Stimulated activated effector memory CD8-positive, alpha-beta T cell treated with anti-CD3 and anti-CD28 coated beads, Interleukin-12 subunit alpha, Interleukin-12 subunit beta, amount 100 ng/mL, for 72 hours (primary cell): Measurements from ENCODE around the gene ACSBG1.

ENCODE experiments used
- ATAC-seq: fragments of 150-1000 bp; cut with Tn5 transposase; 2 replicates; pipeline ENCODE4 v1.10.0; 2021
- DNase-seq, 2 donors: peaks; one replicate each; pipeline ENCODE4 v3.0.0; 2021 to 2022; ENCODE audit warnings: low spot score in 2 of 2
- H3K27ac Mint-ChIP-seq: one replicate; pipeline ENCODE4 v1.8.0; 2022; ENCODE audit warnings: mild to moderate bottlenecking, mixed read lengths
- H3K36me3 Mint-ChIP-seq: one replicate; pipeline ENCODE4 v1.8.0; 2022; ENCODE audit warnings: mild to moderate bottlenecking, mixed read lengths
- H3K4me1 Mint-ChIP-seq: one replicate; pipeline ENCODE4 v1.8.0; 2022; ENCODE audit warnings: mixed read lengths
- H3K4me3 Mint-ChIP-seq: one replicate; pipeline ENCODE4 v1.8.0; 2022; ENCODE audit warnings: mild to moderate bottlenecking, mixed read lengths
- H3K9me3 Mint-ChIP-seq: one replicate; pipeline ENCODE4 v1.8.0; 2022; ENCODE audit warnings: mixed read lengths

The ACSBG1 gene

GRCh38 chr15:78179906-78180305, 54.5 kb downstream of the ACSBG1 start:
- Mint-ChIP-seq H3K4me3 (no peak overlapping the region), H3K4me1 (peaks cover 4% of the 10 kb centered on the region), H3K27ac (no peak overlapping the region), H3K9me3 (no peaks in the 10 kb centered on the region), H3K36me3 (no peaks in the 10 kb centered on the region)
- ATAC-seq (no peak), DNase-seq (peak in 1 of 2 donors; percentile 35)

DNA sequence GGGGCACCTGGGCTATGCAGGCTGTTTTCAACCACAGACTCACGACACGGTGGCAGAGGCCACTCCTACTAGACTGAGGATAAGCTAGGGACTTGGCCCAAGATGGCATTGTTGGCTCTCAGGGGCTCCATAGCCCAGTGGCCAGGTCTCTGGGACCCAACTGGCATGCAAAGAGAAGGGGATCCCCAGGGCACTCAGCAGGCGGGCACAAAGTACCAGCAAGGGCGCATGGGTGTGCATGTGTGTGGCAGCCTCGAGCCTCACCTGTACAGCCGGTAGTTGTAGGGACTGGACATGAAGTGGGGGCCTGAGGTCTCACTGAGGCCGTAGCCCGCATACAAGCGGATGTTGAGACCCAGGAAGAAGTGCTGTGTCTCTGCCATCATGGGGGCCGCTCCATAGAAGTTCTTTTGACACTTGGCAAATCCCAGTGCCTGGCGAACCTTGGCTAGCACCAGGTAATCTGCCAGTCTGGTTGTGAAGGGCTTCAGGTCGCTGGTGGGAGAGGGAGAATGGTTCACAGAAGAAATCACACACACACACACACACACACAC, 55.0 kb downstream of the ACSBG1 start:
- Mint-ChIP-seq H3K27ac (no peak overlapping the region), H3K36me3 (no peaks in the 10 kb centered on the region), H3K9me3 (no peaks in the 10 kb centered on the region), H3K4me3 (no peak overlapping the region), H3K4me1 (peaks cover 10% of the 10 kb centered on the region)
- DNase-seq (peak in 1 of 2 donors; percentile 36), ATAC-seq (no peak)

GRCh38 chr15:78178064-78178463, 56.3 kb downstream of the ACSBG1 start:
- no peak overlapping the region for H3K27ac Mint-ChIP-seq
- no peak overlapping the region for H3K4me3 Mint-ChIP-seq
- DNase-seq (no peak), ATAC-seq (no peak)
- H3K36me3 Mint-ChIP-seq, result no peaks in the 10 kb centered on the region
- peaks cover 20% of the 10 kb centered on the region for H3K4me1 Mint-ChIP-seq
- H3K9me3 Mint-ChIP-seq, result no peaks in the 10 kb centered on the region

DNA sequence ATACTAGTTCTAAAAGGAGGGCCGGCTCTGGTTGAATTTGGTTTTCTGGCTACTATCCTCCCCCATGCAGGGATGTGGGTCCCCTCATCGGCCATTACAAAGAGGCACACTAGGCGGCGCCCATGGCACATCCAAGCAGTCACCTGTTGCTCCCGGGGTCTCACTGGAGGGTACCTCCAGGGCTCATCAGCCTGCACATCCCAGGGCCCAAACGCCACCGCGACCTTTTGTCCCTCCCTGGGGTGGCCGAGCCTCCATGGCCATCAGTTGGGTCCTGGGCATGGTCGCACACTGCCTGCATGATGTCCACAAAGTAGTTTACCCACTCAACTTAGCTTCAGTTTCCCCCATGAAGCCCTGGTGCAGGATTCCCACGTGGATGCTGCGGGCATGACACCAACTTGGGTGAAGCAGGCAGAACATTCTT, 56.9 kb downstream of the ACSBG1 start:
- ATAC-seq, result peak; percentile 54
- Mint-ChIP-seq H3K36me3 (peaks cover 5% of the 10 kb centered on the region), H3K9me3 (no peaks in the 10 kb centered on the region), H3K27ac (no peak overlapping the region), H3K4me1 (peaks cover 20% of the 10 kb centered on the region), H3K4me3 (no peak overlapping the region)
- peak; percentile 24 to 73 for DNase-seq

DNA sequence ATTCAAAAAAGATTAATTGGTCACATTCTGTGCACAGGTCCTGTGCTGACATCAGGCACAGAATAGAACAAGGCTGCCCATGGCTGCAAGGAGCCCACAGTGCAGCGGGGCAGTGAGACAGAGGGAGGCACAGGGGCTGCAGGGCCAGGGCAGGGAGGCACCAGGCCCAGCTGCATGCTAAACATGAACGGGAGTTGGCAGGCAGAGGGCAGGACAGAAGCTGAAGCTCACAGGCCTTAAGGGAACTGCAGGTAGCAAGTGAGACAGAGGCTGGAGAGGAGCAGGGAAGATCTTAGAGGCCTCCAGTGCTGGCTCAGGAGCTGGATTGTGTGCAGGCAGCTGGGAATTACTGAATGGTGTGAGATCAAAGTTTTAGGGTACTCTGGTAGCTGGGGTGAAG, 59.0 kb downstream of the ACSBG1 start:
- DNase-seq, result peak in 1 of 2 donors; percentile 43

GRCh38 chr15:78174401-78174800, 60.0 kb downstream of the ACSBG1 start:
- Mint-ChIP-seq H3K4me3 (no peak overlapping the region), H3K36me3 (peaks cover 27% of the 10 kb centered on the region), H3K9me3 (no peaks in the 10 kb centered on the region), H3K4me1 (peaks cover 20% of the 10 kb centered on the region), H3K27ac (peak overlapping the region; percentile 3)
- DNase-seq (no peak), ATAC-seq (peak; percentile 50)

More for the DNA sequence above, 59.0 kb downstream of the ACSBG1 start:
- Mint-ChIP-seq H3K4me3 (no peak overlapping the region), H3K36me3 (peaks cover 18% of the 10 kb centered on the region), H3K9me3 (no peaks in the 10 kb centered on the region), H3K27ac (no peak overlapping the region), H3K4me1 (peaks cover 20% of the 10 kb centered on the region)
- no peak for ATAC-seq

DNA sequence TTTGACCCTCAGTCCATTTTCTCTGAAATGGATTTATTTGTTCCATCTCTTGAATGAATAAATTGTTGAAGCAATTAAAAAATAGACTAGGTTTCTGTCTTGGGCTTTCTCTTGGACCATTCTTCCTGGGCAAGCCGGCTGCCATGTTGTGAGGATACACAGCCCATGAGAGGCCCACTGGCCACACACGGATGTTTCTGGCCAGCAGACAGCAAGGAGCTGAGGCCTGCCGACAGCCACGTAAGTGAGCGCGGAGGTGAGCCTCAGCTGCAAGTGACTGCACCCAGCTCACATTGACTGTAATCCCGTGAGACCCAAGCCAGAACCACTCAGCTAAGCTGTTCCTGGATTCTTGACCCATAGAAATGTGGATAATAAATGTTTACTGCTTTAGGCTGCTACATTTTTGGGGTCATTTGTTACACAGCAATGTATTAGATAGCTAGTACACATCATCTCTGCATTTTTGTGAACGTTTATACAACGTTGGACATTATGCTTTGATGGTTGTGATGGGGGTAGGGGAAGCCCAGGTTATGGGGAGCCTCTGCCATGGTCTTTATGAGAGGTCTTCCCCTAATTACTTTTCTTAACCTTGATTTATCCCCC, 62.4 kb downstream of the ACSBG1 start:
- Mint-ChIP-seq H3K4me1 (peaks cover 28% of the 10 kb centered on the region), H3K4me3 (no peak overlapping the region), H3K36me3 (peaks cover 51% of the 10 kb centered on the region), H3K9me3 (no peaks in the 10 kb centered on the region), H3K27ac (no peak overlapping the region)
- ATAC-seq (no peak), DNase-seq (peak in 1 of 2 donors; percentile 23)

- no peak overlapping the region for H3K27ac Mint-ChIP-seq
Measured at GRCh38 chr15:78170848-78171773, 63.3 kb downstream of the ACSBG1 start.

GRCh38 chr15:78168608-78169007, 65.8 kb downstream of the ACSBG1 start:
- ATAC-seq, result no peak
- DNase-seq, result peak in 1 of 2 donors; percentile 25
- Mint-ChIP-seq H3K36me3 (peaks cover 85% of the 10 kb centered on the region), H3K4me1 (peaks cover 11% of the 10 kb centered on the region), H3K27ac (no peak overlapping the region), H3K4me3 (no peak overlapping the region), H3K9me3 (no peaks in the 10 kb centered on the region)

More at GRCh38 chr15:78170848-78171773, 63.3 kb downstream of the ACSBG1 start:
- H3K4me3 Mint-ChIP-seq, result no peak overlapping the region
- ATAC-seq (no peak), DNase-seq (peak in 1 of 2 donors; percentile 32)
- H3K36me3 Mint-ChIP-seq, result peaks cover 60% of the 10 kb centered on the region
- H3K9me3 Mint-ChIP-seq, result no peaks in the 10 kb centered on the region
- H3K4me1 Mint-ChIP-seq, result peaks cover 28% of the 10 kb centered on the region

GRCh38 chr15:78167227-78167888, 67.0 kb downstream of the ACSBG1 start:
- H3K4me1 Mint-ChIP-seq, result peaks cover 8% of the 10 kb centered on the region
- ATAC-seq, result peak; percentile 99
- H3K27ac Mint-ChIP-seq, result peak overlapping the region; percentile 59
- no peaks in the 10 kb centered on the region for H3K9me3 Mint-ChIP-seq
- peaks cover 92% of the 10 kb centered on the region for H3K36me3 Mint-ChIP-seq
- H3K4me3 Mint-ChIP-seq, result no peak overlapping the region
- peak in 1 of 2 donors; percentile 60 for DNase-seq

DNA sequence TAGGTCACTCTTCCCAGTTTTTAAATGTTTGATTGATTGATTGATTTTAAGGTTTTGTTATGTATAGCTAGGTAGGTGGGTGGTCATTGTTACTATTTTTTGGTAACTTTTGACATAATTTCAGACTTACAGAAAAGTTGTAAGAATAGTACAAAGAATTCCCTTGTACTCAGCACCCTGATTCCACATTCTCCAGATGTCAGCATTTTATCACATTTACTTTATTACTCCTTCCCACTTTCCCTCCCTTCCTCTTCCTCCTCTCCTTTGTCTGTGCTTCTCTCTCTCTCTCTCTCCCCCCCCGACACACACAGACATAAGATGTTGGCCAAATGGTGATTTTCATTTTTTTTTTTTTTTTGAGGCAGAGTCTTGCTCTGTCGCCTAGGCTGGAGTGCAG, 70.4 kb downstream of the ACSBG1 start:
- H3K36me3 Mint-ChIP-seq, result peaks cover 100% of the 10 kb centered on the region
- DNase-seq, result no peak
- no peak overlapping the region for H3K27ac Mint-ChIP-seq
- ATAC-seq, result no peak
- peaks cover 8% of the 10 kb centered on the region for H3K4me1 Mint-ChIP-seq
- no peaks in the 10 kb centered on the region for H3K9me3 Mint-ChIP-seq
- no peak overlapping the region for H3K4me3 Mint-ChIP-seq

DNA sequence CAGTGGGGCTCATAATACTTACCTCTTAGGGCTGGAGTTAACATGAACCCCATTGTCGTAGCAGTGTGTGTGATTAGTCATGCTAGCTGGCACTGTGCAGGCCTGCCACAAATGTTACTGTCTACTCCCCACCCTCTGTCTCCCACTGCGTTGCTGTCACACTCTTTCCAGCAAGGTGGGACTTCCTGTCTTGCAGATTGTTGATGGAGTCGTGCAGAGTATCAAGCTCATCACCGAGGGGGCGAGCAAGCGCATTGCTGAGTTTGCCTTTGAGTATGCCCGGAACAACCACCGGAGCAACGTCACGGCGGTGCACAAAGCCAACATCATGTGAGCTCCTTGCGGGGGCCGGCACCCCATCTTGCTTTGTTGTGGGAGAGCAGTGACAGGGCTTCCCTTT, 72.3 kb downstream of the ACSBG1 start:
- ATAC-seq (peak; percentile 37), DNase-seq (no peak)
- Mint-ChIP-seq H3K4me1 (no peaks in the 10 kb centered on the region), H3K36me3 (peaks cover 100% of the 10 kb centered on the region), H3K9me3 (no peaks in the 10 kb centered on the region), H3K27ac (peak overlapping the region; percentile 65), H3K4me3 (no peak overlapping the region)

DNA sequence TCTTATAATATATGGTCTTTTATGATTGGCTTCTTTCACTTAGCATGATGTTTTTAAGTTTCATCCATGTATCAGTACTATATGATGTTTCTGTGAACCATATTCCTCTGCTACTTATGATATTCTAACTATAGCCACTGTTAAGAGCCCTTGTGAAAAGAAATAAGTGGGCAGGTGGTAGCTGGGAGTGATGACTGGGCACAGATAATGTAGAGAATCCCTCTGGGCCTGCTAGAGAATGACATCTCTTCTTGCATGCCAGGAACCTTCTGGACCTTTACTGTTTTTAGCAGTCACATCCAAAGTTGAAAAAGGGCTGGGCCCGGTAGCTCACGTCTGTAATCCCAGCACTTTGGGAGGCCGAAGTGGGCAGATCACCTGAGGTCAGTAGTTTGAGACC, 75.0 kb downstream of the ACSBG1 start:
- Mint-ChIP-seq H3K27ac (no peak overlapping the region), H3K36me3 (peaks cover 100% of the 10 kb centered on the region), H3K9me3 (no peaks in the 10 kb centered on the region), H3K4me3 (no peak overlapping the region), H3K4me1 (no peaks in the 10 kb centered on the region)
- DNase-seq, result no peak
- ATAC-seq, result no peak

DNA sequence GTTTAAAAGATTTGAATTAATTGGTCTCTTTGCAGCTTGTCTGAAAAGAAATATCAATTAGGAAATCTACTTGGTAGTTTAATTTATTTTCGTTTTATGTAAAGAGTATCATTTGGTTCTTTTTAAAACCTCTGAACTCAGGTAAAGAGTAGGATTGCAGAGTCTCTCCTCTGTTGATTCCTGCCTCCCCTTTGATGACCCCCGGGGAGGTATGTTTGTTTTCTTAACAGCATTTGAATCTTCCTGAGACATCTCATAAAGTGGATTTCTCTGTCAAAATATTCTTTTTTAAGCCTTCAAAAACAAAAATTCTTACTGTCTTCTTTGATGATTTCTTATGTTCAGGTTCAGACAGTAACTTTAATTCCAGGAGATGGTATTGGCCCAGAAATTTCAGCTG, 77.2 kb downstream of the ACSBG1 start:
- Mint-ChIP-seq H3K9me3 (no peaks in the 10 kb centered on the region), H3K4me1 (peaks cover 9% of the 10 kb centered on the region), H3K36me3 (peaks cover 93% of the 10 kb centered on the region), H3K4me3 (no peak overlapping the region), H3K27ac (no peak overlapping the region)
- DNase-seq (no peak), ATAC-seq (no peak)

- Mint-ChIP-seq H3K4me1 (peaks cover 9% of the 10 kb centered on the region), H3K36me3 (peaks cover 88% of the 10 kb centered on the region), H3K9me3 (no peaks in the 10 kb centered on the region), H3K27ac (no peak overlapping the region), H3K4me3 (no peak overlapping the region)
- DNase-seq (no peak), ATAC-seq (no peak)
Measured at GRCh38 chr15:78156653-78157052, 77.7 kb downstream of the ACSBG1 start.
